Left lobe of liver (tissue), 2 donors: Measurements from ENCODE around the gene ALG1L2. TPM values are rescaled to one million over a fixed set of nuclear protein-coding genes. Genes with fewer than 3 reads are reported as not detected.
"Not testable (repeated sequence)": the region's sequence is repeated elsewhere in the genome, so short reads cannot be mapped to it uniquely, and the experiment has no call there.

Source experiments
- ATAC-seq: fragments of 200-7000 bp; cut with Tn5 transposase; one replicate; pipeline ENCODE4 v1.9.1; 2020; ENCODE audit warnings: mild to moderate bottlenecking, moderate library complexity
- DNase-seq: peaks from one replicate; pipeline ENCODE4 v3.0.0-alpha.2; 2020; ENCODE audit warnings: low spot score
- total RNA-seq: library from RNA; stranded (reverse); gene quantifications from one replicate; pipeline ENCODE4 v1.2.1, GENCODE V29; 2021
- donor health status: DM: no; HTN: no; CAD: no; lungs with moderate emphysema.
- donor health status: DM: no; HTN: yes; CAD: no.

ALG1L2 gene
- total RNA-seq, 1 donor from 2014 or later = 0.78 TPM

- DNase-seq = no peak
- no peak for ATAC-seq
Observed at GRCh38 chr3:130091958-130092357, 10.3 kb downstream of the ALG1L2 start.

- DNase-seq = no peak
- no peak for ATAC-seq
Observed at GRCh38 chr3:130093741-130094391, 12.2 kb downstream of the ALG1L2 start.

GRCh38 chr3:130094491-130094941 lies 12.9 kb downstream of the ALG1L2 start:
- DNase-seq, ATAC-seq: not testable (repeated sequence)

GRCh38 chr3:130095858-130096257 lies 14.2 kb downstream of the ALG1L2 start:
- not testable (repeated sequence) for DNase-seq, ATAC-seq

GRCh38 chr3:130097096-130097495 lies 15.5 kb downstream of the ALG1L2 start:
- not testable (repeated sequence) for DNase-seq, ATAC-seq

GRCh38 chr3:130097690-130098638 lies 16.3 kb downstream of the ALG1L2 start:
- not testable (repeated sequence) for ATAC-seq, DNase-seq

- not testable (repeated sequence) for ATAC-seq, DNase-seq
Observed at GRCh38 chr3:130098639-130099385, 17.2 kb downstream of the ALG1L2 start.

GRCh38 chr3:130102545-130102944 lies 20.9 kb downstream of the ALG1L2 start:
- DNase-seq, ATAC-seq: not testable (repeated sequence)

- not testable (repeated sequence) for ATAC-seq, DNase-seq
Observed at GRCh38 chr3:130104191-130104590, 22.6 kb downstream of the ALG1L2 start.

- not testable (repeated sequence) for DNase-seq, ATAC-seq
Observed at GRCh38 chr3:130107333-130107995, 25.8 kb downstream of the ALG1L2 start.

- ATAC-seq, DNase-seq: not testable (repeated sequence)
Observed at GRCh38 chr3:130108836-130109585, 27.4 kb downstream of the ALG1L2 start.

GRCh38 chr3:130110386-130111169 lies 28.9 kb downstream of the ALG1L2 start:
- ATAC-seq, DNase-seq: not testable (repeated sequence)

- DNase-seq (peak; percentile 100), ATAC-seq (peak; percentile 100)
Observed at GRCh38 chr3:130111185-130111864, 29.7 kb downstream of the ALG1L2 start.

- ATAC-seq (peak; percentile 56), DNase-seq (peak; percentile 99)
Observed at GRCh38 chr3:130111865-130112747, 30.5 kb downstream of the ALG1L2 start.

- not testable (repeated sequence) for ATAC-seq, DNase-seq
Observed at GRCh38 chr3:130112748-130113073, 31.1 kb downstream of the ALG1L2 start.

- ATAC-seq, DNase-seq: not testable (repeated sequence)
Observed at GRCh38 chr3:130115400-130115799, 33.8 kb downstream of the ALG1L2 start.

GRCh38 chr3:130117933-130118332 lies 36.3 kb downstream of the ALG1L2 start:
- ATAC-seq (no peak), DNase-seq (no peak)
